ENCODE results near the gene COX6A1.

GRCh38 chr12:120474616-120474960 is 36.7 kb downstream of the COX6A1 start:
- TF ChIP-seq, protein P1, sequence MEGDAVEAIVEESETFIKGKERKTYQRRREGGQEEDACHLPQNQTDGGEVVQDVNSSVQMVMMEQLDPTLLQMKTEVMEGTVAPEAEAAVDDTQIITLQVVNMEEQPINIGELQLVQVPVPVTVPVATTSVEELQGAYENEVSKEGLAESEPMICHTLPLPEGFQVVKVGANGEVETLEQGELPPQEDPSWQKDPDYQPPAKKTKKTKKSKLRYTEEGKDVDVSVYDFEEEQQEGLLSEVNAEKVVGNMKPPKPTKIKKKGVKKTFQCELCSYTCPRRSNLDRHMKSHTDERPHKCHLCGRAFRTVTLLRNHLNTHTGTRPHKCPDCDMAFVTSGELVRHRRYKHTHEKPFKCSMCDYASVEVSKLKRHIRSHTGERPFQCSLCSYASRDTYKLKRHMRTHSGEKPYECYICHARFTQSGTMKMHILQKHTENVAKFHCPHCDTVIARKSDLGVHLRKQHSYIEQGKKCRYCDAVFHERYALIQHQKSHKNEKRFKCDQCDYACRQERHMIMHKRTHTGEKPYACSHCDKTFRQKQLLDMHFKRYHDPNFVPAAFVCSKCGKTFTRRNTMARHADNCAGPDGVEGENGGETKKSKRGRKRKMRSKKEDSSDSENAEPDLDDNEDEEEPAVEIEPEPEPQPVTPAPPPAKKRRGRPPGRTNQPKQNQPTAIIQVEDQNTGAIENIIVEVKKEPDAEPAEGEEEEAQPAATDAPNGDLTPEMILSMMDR (conservative IDR thresholded peaks at IDR 0.05; ENCODE audit: low read depth in 2 of 2), result no peak
- TF ChIP-seq EZH2phosphoT487 (IDR thresholded peaks at IDR 0.05; ENCODE audit: unreplicated experiment), result no peak
- no peak for TF ChIP-seq CREB1 (CRISPR knock-in tag; IDR thresholded peaks at IDR 0.05; ENCODE audit: low read depth)
- no peak for TF ChIP-seq POLR2AphosphoS5 (IDR thresholded peaks at IDR 0.05; ENCODE audit: low read depth)
- no peak for TF ChIP-seq STAT1 (IDR thresholded peaks at IDR 0.05; ENCODE audit: unreplicated experiment)
- TF ChIP-seq JUNB (IDR thresholded peaks at IDR 0.05; ENCODE audit: unreplicated experiment), result no peak
- TF ChIP-seq ETS1 (IDR thresholded peaks at IDR 0.05), result no peak
- TF ChIP-seq, protein P2, sequence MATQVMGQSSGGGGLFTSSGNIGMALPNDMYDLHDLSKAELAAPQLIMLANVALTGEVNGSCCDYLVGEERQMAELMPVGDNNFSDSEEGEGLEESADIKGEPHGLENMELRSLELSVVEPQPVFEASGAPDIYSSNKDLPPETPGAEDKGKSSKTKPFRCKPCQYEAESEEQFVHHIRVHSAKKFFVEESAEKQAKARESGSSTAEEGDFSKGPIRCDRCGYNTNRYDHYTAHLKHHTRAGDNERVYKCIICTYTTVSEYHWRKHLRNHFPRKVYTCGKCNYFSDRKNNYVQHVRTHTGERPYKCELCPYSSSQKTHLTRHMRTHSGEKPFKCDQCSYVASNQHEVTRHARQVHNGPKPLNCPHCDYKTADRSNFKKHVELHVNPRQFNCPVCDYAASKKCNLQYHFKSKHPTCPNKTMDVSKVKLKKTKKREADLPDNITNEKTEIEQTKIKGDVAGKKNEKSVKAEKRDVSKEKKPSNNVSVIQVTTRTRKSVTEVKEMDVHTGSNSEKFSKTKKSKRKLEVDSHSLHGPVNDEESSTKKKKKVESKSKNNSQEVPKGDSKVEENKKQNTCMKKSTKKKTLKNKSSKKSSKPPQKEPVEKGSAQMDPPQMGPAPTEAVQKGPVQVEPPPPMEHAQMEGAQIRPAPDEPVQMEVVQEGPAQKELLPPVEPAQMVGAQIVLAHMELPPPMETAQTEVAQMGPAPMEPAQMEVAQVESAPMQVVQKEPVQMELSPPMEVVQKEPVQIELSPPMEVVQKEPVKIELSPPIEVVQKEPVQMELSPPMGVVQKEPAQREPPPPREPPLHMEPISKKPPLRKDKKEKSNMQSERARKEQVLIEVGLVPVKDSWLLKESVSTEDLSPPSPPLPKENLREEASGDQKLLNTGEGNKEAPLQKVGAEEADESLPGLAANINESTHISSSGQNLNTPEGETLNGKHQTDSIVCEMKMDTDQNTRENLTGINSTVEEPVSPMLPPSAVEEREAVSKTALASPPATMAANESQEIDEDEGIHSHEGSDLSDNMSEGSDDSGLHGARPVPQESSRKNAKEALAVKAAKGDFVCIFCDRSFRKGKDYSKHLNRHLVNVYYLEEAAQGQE (IDR thresholded peaks at IDR 0.05; ENCODE audit: unreplicated experiment), result no peak
- TF ChIP-seq EZH2 (IDR thresholded peaks at IDR 0.05; ENCODE audit: low read depth, unreplicated experiment), result no peak
- no peak for TF ChIP-seq ZNF114 (CRISPR knock-in tag; IDR thresholded peaks at IDR 0.05)
